LNCAP (cell line): Measurements from ENCODE around the gene MTX2.

ENCODE experiments used
- CTCF ChIP-seq: fragments of 450-650 bp; IDR thresholded peaks from 2 replicates; pipeline ENCODE4 v1.5.1; 2017; ENCODE audit warnings: mild to moderate bottlenecking

The MTX2 gene

GRCh38 chr2:176321916-176322315 is 52.7 kb downstream of the MTX2 start:
- TF ChIP-seq CTCF: no peak

GRCh38 chr2:176324862-176325261 is 55.6 kb downstream of the MTX2 start:
- no peak for TF ChIP-seq CTCF

- TF ChIP-seq CTCF: no peak
Observed at GRCh38 chr2:176325732-176326131, 56.5 kb downstream of the MTX2 start.

GRCh38 chr2:176328149-176328548 is 58.9 kb downstream of the MTX2 start:
- no peak for TF ChIP-seq CTCF

- TF ChIP-seq CTCF: no peak
Observed at GRCh38 chr2:176330612-176331011, 61.4 kb downstream of the MTX2 start.

GRCh38 chr2:176331646-176332045 is 62.4 kb downstream of the MTX2 start:
- TF ChIP-seq CTCF: no peak

GRCh38 chr2:176334729-176335128 is 65.5 kb downstream of the MTX2 start:
- no peak for TF ChIP-seq CTCF

GRCh38 chr2:176338395-176338794 is 69.2 kb downstream of the MTX2 start:
- TF ChIP-seq CTCF: no peak
